Left lobe of liver (tissue), 2 donors: ENCODE data around the gene GRAP2. TPM values are rescaled to one million over a fixed set of nuclear protein-coding genes. Genes with fewer than 3 reads are reported as not detected.
"Not testable (repeated sequence)": the region's sequence is repeated elsewhere in the genome, so short reads cannot be mapped to it uniquely, and the experiment has no call there.

Experiments used
- ATAC-seq: fragments of 200-7000 bp; cut with Tn5 transposase; one replicate; pipeline ENCODE4 v1.9.1; 2020; ENCODE audit warnings: mild to moderate bottlenecking, moderate library complexity
- DNase-seq: peaks from one replicate; pipeline ENCODE4 v3.0.0-alpha.2; 2020; ENCODE audit warnings: low spot score
- total RNA-seq: library from RNA; stranded (reverse); gene quantifications from one replicate; pipeline ENCODE4 v1.2.1, GENCODE V29; 2021
- donor health status: DM: no; HTN: no; CAD: no; lungs with moderate emphysema.
- donor health status: DM: no; HTN: yes; CAD: no.

GRAP2 gene
- total RNA-seq, 1 donor from 2014 or later, result 0.55 TPM

- no peak for DNase-seq
- ATAC-seq, result no peak
Measured at GRCh38 chr22:39896313-39896996, 4.4 kb upstream of the GRAP2 start.

- ATAC-seq (no peak), DNase-seq (no peak)
Measured at GRCh38 chr22:39897841-39898240, 3.0 kb upstream of the GRAP2 start.

GRCh38 chr22:39898997-39899396 lies 1.9 kb upstream of the GRAP2 start:
- DNase-seq (no peak), ATAC-seq (no peak)

GRCh38 chr22:39901565-39902146 lies 772 bp downstream of the GRAP2 start:
- ATAC-seq, result no peak
- no peak for DNase-seq

GRCh38 chr22:39904024-39904423 lies 3.1 kb downstream of the GRAP2 start:
- not testable (repeated sequence) for DNase-seq, ATAC-seq

- ATAC-seq (no peak), DNase-seq (no peak)
Measured at GRCh38 chr22:39904862-39905261, 4.0 kb downstream of the GRAP2 start.

GRCh38 chr22:39905687-39906086 lies 4.8 kb downstream of the GRAP2 start:
- ATAC-seq (no peak), DNase-seq (no peak)

- ATAC-seq (no peak), DNase-seq (no peak)
Measured at GRCh38 chr22:39906207-39906606, 5.3 kb downstream of the GRAP2 start.

GRCh38 chr22:39907047-39907446 lies 6.2 kb downstream of the GRAP2 start:
- ATAC-seq, result no peak
- no peak for DNase-seq

GRCh38 chr22:39907605-39908097 lies 6.8 kb downstream of the GRAP2 start:
- ATAC-seq (no peak), DNase-seq (no peak)

GRCh38 chr22:39908136-39908535 lies 7.3 kb downstream of the GRAP2 start:
- DNase-seq (no peak), ATAC-seq (no peak)

- no peak for DNase-seq
- no peak for ATAC-seq
Measured at GRCh38 chr22:39908737-39909136, 7.9 kb downstream of the GRAP2 start.

GRCh38 chr22:39910876-39911613 lies 10.2 kb downstream of the GRAP2 start:
- no peak for DNase-seq
- ATAC-seq, result no peak

- DNase-seq, result no peak
- no peak for ATAC-seq
Measured at GRCh38 chr22:39913321-39913720, 12.4 kb downstream of the GRAP2 start.

- DNase-seq (no peak), ATAC-seq (no peak)
Measured at GRCh38 chr22:39913886-39914285, 13.0 kb downstream of the GRAP2 start.

GRCh38 chr22:39914584-39914983 lies 13.7 kb downstream of the GRAP2 start:
- DNase-seq (no peak), ATAC-seq (no peak)

GRCh38 chr22:39915295-39915726 lies 14.4 kb downstream of the GRAP2 start:
- no peak for ATAC-seq

GRCh38 chr22:39916496-39916895 lies 15.6 kb downstream of the GRAP2 start:
- DNase-seq (no peak), ATAC-seq (no peak)

More at GRCh38 chr22:39915295-39915726, 14.4 kb downstream of the GRAP2 start:
- no peak for DNase-seq

GRCh38 chr22:39917197-39917643 lies 16.3 kb downstream of the GRAP2 start:
- DNase-seq (no peak), ATAC-seq (no peak)

GRCh38 chr22:39917776-39918495 lies 17.1 kb downstream of the GRAP2 start:
- no peak for ATAC-seq
- DNase-seq, result no peak

GRCh38 chr22:39920134-39920743 lies 19.4 kb downstream of the GRAP2 start:
- DNase-seq (no peak), ATAC-seq (no peak)
